ENCODE data around the gene C17orf67. TPM values are rescaled to one million over a fixed set of nuclear protein-coding genes. Genes with fewer than 3 reads are reported as not detected.

Gene C17orf67
- polyA plus RNA-seq, 2 of the 4 experiments (the other 2 are of a cell fraction): 1.8 to 2.6 TPM

GRCh38 chr17:56756536-56756935 lies 77.2 kb downstream of the C17orf67 start:
- no peak for TF ChIP-seq FOSL2 (IDR thresholded peaks at IDR 0.05)
- TF ChIP-seq FOSL2 (CRISPR knock-in tag; IDR thresholded peaks at IDR 0.05): 0 out of 2 replicates have a peak, but pooled peaks have one; percentile 15
- no peak for TF ChIP-seq ZSCAN20 (CRISPR knock-in tag; IDR thresholded peaks at IDR 0.05)
- H3K27ac ChIP-seq: no peak overlapping the region
- H3K4me1 ChIP-seq: peaks cover 20% of the 10 kb centered on the region
- H3K4me2 ChIP-seq: 0 out of 3 replicates have a peak overlapping the region, but pooled peaks have one; percentile 21
- ATAC-seq: peak; percentile 55 to 72; a peak in 4 of 6 replicates
- ChIA-PET CTCF (interaction anchor here (0.6 to 1.0 kb wide), 2 partner anchors 24 to 41 kb away, joined by 3 to 4 read pairs; no protein-coding TSS in a partner anchor), POLR2A (no interaction called here)
- H3K4me3 ChIP-seq: no peak overlapping the region
- WGBS (ENCODE audit: missing lambda C conversion rate): 13% methylated on average over 2 of the region's 2 CpGs
- FAIRE-seq: peak; percentile 7
- H3K9me3 ChIP-seq: no peaks in the 10 kb centered on the region
- DNase-seq (ENCODE audit: low read depth in 1 of 2, low spot score in 1 of 2): peak; percentile 31 to 51

GRCh38 chr17:56755310-56755709 lies 78.4 kb downstream of the C17orf67 start:
- Histone ChIP-seq H3K4me2 (peak overlapping the region; percentile 58), H3K27ac (peak overlapping the region in 1 of 2 experiments; percentile 75; a peak in 2 of 6 replicates), H3K4me1 (peaks cover 20% of the 10 kb centered on the region), H3K4me3 (no peak overlapping the region), H3K9me3 (no peaks in the 10 kb centered on the region)
- FAIRE-seq (no peak), DNase-seq (ENCODE audit: low read depth in 1 of 2, low spot score in 1 of 2) (no peak), ATAC-seq (no peak)
- POLR2A ChIA-PET: no interaction called here
- CTCF ChIA-PET: interaction anchor here (0.7 to 3.8 kb wide), 5 partner anchors 9 to 162 kb away, joined by 3 to 23 read pairs (median 4); partner anchors contain the start of gene NOG
- WGBS (ENCODE audit: missing lambda C conversion rate): 90% methylated on average over 5 of the region's 5 CpGs
- TF ChIP-seq SREBF2 (IDR thresholded peaks at IDR 0.05) (no peak), KDM1A (IDR thresholded peaks at IDR 0.05; ENCODE audit: low read depth) (peak; percentile 69; the same call in 1 of the 2 replicates), EHF (CRISPR knock-in tag; IDR thresholded peaks at IDR 0.05) (no peak), ZSCAN20 (CRISPR knock-in tag; IDR thresholded peaks at IDR 0.05) (no peak)

GRCh38 chr17:56754523-56755208 lies 79.1 kb downstream of the C17orf67 start:
- H3K4me1 ChIP-seq: peaks cover 20% of the 10 kb centered on the region

GRCh38 chr17:56752263-56752836 lies 81.4 kb downstream of the C17orf67 start:
- POLR2A ChIA-PET: no interaction called here
- WGBS (ENCODE audit: missing lambda C conversion rate): 79% methylated on average over 4 of the region's 4 CpGs
- no peak overlapping the region for H3K27ac ChIP-seq
- H3K9me3 ChIP-seq: no peaks in the 10 kb centered on the region
- ATAC-seq: no peak
- DNase-seq (ENCODE audit: low read depth in 1 of 2, low spot score in 1 of 2): no peak
- TF ChIP-seq ZFP36 (IDR thresholded peaks at IDR 0.05; ENCODE audit: borderline replicate concordance, partially characterized antibody): no peak
- no peak for TF ChIP-seq CEBPB (IDR thresholded peaks at IDR 0.05)
- TF ChIP-seq MAFK (IDR thresholded peaks at IDR 0.05; ENCODE audit: partially characterized antibody): no peak
- no peak for TF ChIP-seq CBX8 (IDR thresholded peaks at IDR 0.05)
- no peak for TF ChIP-seq FOSL2 (IDR thresholded peaks at IDR 0.05)
- no peak for TF ChIP-seq FOSL2 (CRISPR knock-in tag; IDR thresholded peaks at IDR 0.05)
- FAIRE-seq: peak; percentile 49
- no peak overlapping the region for H3K4me3 ChIP-seq
- H3K4me2 ChIP-seq: no peak overlapping the region
- CTCF ChIA-PET: interaction anchor here (1.3 to 5.9 kb wide), 4 partner anchors 11 to 160 kb away, joined by 4 to 40 read pairs (median 18); partner anchors contain the start of gene NOG
- peaks cover 20% of the 10 kb centered on the region for H3K4me1 ChIP-seq

More at GRCh38 chr17:56754523-56755208, 79.1 kb downstream of the C17orf67 start:
- H3K4me2 ChIP-seq: peak overlapping the region; percentile 58
- H3K27ac ChIP-seq: peak overlapping the region; percentile 54 to 75
- POLR2A ChIA-PET: no interaction called here
- WGBS (ENCODE audit: missing lambda C conversion rate): 37% methylated on average over 8 of the region's 8 CpGs
- CTCF ChIA-PET: interaction anchor here (0.6 to 5.9 kb wide), 6 partner anchors 10 to 1147 kb away, joined by 3 to 40 read pairs (median 5); partner anchors contain the start of gene NOG
- no peak overlapping the region for H3K4me3 ChIP-seq
- FAIRE-seq: no peak
- TF ChIP-seq EHMT2 (IDR thresholded peaks at IDR 0.05; ENCODE audit: low read depth): no peak
- TF ChIP-seq ZSCAN20 (CRISPR knock-in tag; IDR thresholded peaks at IDR 0.05): no peak
- no peak for TF ChIP-seq RCOR1 (IDR thresholded peaks at IDR 0.05; ENCODE audit: low read depth, low read length)
- TF ChIP-seq GATA3 (IDR thresholded peaks at IDR 0.05; ENCODE audit: borderline replicate concordance): no peak
- no peak for TF ChIP-seq FOXS1 (CRISPR knock-in tag; IDR thresholded peaks at IDR 0.05)
- TF ChIP-seq SREBF2 (IDR thresholded peaks at IDR 0.05): no peak
- TF ChIP-seq HOXA7 (CRISPR knock-in tag; IDR thresholded peaks at IDR 0.05): no peak
- no peak for TF ChIP-seq CHD2 (IDR thresholded peaks at IDR 0.05; ENCODE audit: low read length, partially characterized antibody)
- no peak for TF ChIP-seq E2F6 (IDR thresholded peaks at IDR 0.05; ENCODE audit: borderline replicate concordance, low read depth)
- no peak for TF ChIP-seq POLR2AphosphoS2 (conservative IDR thresholded peaks at IDR 0.05; ENCODE audit: low read length)
- no peak for TF ChIP-seq ZFP36 (IDR thresholded peaks at IDR 0.05; ENCODE audit: borderline replicate concordance, partially characterized antibody)
- TF ChIP-seq MAFK (IDR thresholded peaks at IDR 0.05; ENCODE audit: partially characterized antibody): no peak
- DNase-seq (ENCODE audit: low read depth in 1 of 2, low spot score in 1 of 2): peak; percentile 53 to 70
- no peaks in the 10 kb centered on the region for H3K9me3 ChIP-seq
- ATAC-seq: peak; percentile 66 to 92; a peak in 5 of 6 replicates

All from A549 (cell line).